Left lobe of liver (tissue), 2 donors: ENCODE measurements around the gene THBD. TPM values are rescaled to one million over a fixed set of nuclear protein-coding genes. Genes with fewer than 3 reads are reported as not detected.

Experiments
- ATAC-seq: fragments of 200-7000 bp; cut with Tn5 transposase; one replicate; pipeline ENCODE4 v1.9.1; 2020; ENCODE audit warnings: mild to moderate bottlenecking, moderate library complexity
- DNase-seq: peaks from one replicate; pipeline ENCODE4 v3.0.0-alpha.2; 2020; ENCODE audit warnings: low spot score
- total RNA-seq: library from RNA; stranded (reverse); gene quantifications from one replicate; pipeline ENCODE4 v1.2.1, GENCODE V29; 2021
- donor health status: DM: no; HTN: no; CAD: no; lungs with moderate emphysema.
- donor health status: DM: no; HTN: yes; CAD: no.

The THBD gene
- total RNA-seq, 1 donor from 2014 or later, result 2.2 TPM

DNA sequence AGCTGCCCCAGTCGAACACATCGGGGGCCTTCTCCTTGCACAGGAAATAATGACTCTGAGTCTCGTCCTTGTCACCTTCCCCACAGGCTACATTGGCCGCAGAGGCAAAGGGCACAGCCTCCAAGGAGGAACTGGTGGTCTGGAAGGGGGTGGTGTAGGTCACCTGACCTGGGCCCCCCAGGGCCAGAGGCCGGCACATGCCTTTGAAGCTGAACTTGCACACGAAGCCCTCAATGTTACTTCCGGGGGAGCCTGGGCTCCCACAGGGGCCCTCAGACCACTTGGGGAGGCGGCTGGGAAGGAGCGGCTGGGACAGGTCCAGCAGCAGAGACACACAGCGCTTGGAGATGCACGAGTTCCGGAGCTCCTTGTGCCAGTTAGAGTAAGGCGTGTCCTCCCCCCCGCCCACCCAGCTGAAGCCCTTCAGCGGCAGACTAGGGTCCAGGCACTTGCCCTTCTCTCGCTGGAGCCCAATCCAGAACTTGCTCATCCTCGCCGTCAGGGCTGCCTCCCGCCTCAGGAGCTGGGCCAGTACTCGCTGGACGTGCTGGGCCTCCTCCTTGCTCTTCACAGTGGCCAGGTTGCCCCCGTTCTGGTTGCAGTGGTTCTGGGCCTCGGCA lies 36.1 kb upstream of the THBD start:
- DNase-seq, result no peak
- peak; percentile 16 for ATAC-seq

DNA sequence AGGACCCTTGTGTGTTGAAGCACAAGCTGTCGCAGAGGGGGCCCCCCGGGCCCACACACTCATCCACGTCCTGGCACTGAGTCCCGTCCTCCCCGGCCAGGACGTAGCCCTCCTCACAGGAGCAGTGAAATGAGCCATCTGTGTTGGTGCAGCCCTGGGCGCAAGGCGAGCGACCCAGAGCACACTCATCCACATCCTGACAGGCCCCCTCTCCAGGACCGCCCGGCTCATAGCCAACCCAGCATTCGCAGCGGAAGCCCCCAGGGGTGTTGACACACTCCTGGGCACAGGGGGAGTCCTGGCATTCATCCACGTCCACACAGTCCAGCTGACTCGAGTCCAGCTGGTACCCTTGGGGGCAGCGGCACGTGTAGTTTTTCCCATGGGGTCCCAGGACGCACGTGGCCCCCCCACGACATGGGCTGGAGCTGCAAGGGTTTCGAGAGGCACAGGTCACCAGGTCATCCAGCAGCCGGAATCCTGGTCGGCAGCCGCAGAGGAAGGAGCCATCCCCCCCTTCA lies 35.4 kb upstream of the THBD start:
- peak; percentile 11 for ATAC-seq
- no peak for DNase-seq

GRCh38 chr20:23084282-23084844 lies 34.9 kb upstream of the THBD start:
- no peak for ATAC-seq

GRCh38 chr20:23083553-23084220 lies 34.2 kb upstream of the THBD start:
- ATAC-seq (no peak), DNase-seq (no peak)

More at GRCh38 chr20:23084282-23084844, 34.9 kb upstream of the THBD start:
- DNase-seq, result no peak

DNA sequence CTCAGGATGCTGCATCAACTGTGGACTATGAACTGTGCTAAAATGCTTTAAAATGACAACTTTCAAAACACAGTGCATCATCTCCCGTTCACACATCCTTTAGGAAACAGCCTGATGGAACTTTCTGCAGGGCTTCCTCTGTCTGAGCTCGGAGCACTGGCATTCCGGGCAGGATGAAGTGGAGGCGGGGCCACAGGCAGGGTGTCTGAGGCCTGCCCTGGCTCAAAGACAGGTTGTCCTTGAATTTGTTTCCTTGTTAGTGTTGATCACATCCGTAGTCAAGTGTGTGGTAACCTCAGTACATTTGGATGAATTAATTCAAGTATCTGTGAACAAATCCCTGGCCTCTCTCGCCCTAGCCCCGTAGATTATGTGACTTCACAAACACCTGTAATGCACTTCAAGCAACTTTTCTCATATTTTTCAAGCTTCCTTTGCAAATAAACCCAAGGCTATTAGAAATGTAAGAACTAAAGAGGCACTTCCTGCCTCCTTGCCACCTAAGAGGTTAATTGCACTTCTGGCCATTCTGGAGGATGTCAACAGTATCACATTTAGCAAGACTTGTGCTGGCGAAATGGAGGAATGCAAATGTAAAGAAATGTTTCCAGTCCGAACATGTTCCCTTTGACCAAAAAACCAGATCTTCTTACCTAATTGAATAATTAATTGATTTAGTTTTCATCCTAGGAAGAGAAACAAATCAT lies 33.5 kb upstream of the THBD start:
- ATAC-seq, result peak; percentile 45
- DNase-seq, result no peak

DNA sequence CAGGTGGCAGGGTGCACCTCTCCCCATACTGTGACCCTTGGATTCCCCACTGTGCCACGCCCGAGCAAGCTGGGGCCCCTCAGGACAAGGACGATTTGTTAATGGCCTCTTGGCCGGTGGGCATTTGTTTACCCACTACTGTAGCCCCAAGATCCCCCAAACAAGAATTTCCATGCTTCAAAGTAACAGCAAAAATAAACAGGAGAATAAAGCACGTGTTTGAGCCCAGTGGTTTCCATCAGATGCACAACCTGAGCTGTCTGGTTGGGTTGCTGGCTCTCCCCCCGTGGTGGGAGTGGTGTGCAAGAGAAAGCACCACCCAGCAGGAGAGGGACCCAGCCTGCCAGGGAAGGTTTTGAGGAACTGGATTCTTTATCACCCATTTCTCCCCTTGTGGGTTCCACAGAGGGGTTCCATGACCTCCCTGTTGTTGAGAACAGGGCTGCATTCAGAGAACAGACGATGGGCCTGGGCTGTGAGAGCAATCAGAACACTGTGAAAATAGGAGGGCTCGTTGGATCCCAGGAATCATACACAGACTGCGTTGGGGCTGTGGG lies 31.9 kb upstream of the THBD start:
- no peak for ATAC-seq
- DNase-seq, result no peak

DNA sequence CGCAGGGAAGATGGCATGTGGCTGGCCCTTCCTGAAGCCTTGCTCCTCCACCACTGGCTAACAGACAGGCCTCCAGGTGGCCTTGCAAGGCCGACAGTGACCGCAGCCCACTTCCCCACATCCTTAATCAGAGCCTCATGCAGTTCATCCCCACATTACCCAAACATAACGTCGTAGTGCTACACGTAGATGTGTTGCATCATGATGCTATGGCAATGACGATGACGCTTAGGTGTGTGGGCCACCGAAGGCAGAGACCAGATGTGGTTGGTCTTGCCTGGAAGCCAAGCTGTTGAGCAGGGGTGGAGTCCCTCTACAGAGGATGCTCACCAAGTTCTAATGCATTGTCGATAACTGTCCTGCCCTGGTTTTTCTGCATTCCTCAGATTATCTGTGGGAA lies 31.0 kb upstream of the THBD start:
- DNase-seq (no peak), ATAC-seq (no peak)

GRCh38 chr20:23079926-23080325 lies 30.5 kb upstream of the THBD start:
- DNase-seq (no peak), ATAC-seq (no peak)

GRCh38 chr20:23079016-23079351 lies 29.5 kb upstream of the THBD start:
- ATAC-seq, result no peak

DNA sequence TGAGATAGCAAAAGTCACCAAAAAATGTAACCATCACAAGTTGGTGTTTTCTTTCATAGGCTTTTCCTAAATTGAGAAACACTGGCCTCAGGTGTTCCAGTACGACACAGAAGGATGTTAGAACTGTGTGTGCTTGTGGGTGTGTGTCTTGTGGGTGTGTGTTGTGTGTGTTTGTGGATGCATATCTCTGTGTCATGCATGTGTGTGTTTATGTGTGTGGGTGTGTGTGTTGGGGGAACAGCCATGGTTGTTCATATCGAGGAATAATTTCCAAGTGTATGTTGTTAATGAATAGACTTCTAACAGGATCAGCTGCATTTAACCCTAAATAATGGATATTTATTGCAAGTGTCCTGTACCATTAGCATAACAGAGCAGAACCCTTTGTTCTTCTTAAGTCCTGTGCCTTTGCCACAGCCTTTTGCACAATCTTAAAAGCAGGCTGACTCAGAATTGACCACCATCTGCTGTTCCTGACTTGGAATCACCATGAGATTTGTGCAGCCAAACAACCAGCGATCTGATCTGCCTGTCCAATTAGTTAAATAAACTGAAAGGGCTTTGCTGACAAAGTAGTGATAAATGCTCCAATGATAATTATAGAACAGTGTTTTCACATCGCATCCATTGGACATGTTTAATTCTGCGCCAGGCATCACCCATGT lies 29.0 kb upstream of the THBD start:
- no peak for ATAC-seq
- no peak for DNase-seq

More at GRCh38 chr20:23079016-23079351, 29.5 kb upstream of the THBD start:
- DNase-seq, result no peak

DNA sequence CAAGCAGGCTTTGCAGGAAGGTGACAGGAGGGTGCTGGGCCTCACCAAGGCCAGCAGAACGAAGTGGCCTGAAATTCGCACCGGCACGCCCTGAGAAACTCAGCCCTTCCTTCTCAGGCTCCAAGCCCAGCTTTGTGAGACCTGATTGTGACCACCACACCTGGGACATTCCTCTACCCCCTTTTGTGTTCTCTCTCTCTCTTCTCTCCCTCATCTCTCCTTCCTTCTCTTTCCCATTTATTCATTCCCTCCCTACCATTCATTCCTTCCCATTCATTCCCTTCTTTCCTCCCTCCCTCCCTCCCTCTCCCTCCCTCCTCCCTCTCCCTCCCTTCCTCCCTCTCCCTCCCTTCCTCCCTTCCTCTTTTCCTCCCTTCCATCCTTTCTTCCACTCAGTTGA lies 27.8 kb upstream of the THBD start:
- DNase-seq, result no peak
- ATAC-seq, result no peak

GRCh38 chr20:23074052-23074451 lies 24.6 kb upstream of the THBD start:
- DNase-seq, result no peak
- ATAC-seq, result no peak

GRCh38 chr20:23072892-23073586 lies 23.6 kb upstream of the THBD start:
- ATAC-seq, result no peak
- no peak for DNase-seq

DNA sequence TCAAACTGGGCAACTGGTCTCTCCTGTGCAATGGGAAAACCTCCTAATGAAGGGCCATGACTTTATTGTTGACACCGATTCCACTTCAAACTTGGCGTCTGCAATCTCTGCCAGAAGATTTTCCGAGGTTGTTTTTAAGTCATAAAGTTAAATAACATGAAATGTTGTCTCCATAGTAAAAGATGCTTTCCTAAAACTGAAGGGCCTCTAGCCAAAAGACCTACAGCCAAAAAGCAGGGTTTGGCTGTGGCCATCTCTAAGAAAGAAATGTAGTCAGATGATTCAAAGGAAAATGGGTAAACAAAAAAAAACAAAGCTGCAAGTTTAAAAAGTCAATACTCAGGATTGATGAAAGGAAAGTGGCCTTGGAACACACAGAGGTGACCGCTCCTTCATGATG lies 22.5 kb upstream of the THBD start:
- DNase-seq (no peak), ATAC-seq (no peak)

DNA sequence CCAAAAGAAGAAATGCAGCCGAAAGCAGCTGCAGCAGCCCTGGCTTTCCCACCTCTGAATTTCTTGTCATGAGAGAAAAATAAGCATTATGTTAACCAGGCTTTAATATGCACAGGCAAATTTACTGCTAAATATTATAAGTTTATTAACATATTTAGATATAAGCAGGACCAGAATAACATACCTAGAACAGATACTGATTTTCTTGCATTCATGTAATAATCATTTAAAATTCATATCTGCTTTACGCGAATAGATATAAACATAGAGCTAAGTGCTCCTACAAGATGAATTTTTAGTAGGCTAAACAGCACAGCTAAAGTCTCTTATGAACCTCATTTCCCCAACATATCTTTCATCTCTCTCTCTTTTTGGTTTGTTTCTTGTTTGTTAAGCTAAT lies 21.9 kb upstream of the THBD start:
- DNase-seq (no peak), ATAC-seq (no peak)

GRCh38 chr20:23069108-23069507 lies 19.6 kb upstream of the THBD start:
- DNase-seq, result no peak
- no peak for ATAC-seq

- DNase-seq (no peak), ATAC-seq (no peak)
Measured at GRCh38 chr20:23068283-23068682, 18.8 kb upstream of the THBD start.

- no peak for DNase-seq
Measured at GRCh38 chr20:23066772-23067171, 17.3 kb upstream of the THBD start.

DNA sequence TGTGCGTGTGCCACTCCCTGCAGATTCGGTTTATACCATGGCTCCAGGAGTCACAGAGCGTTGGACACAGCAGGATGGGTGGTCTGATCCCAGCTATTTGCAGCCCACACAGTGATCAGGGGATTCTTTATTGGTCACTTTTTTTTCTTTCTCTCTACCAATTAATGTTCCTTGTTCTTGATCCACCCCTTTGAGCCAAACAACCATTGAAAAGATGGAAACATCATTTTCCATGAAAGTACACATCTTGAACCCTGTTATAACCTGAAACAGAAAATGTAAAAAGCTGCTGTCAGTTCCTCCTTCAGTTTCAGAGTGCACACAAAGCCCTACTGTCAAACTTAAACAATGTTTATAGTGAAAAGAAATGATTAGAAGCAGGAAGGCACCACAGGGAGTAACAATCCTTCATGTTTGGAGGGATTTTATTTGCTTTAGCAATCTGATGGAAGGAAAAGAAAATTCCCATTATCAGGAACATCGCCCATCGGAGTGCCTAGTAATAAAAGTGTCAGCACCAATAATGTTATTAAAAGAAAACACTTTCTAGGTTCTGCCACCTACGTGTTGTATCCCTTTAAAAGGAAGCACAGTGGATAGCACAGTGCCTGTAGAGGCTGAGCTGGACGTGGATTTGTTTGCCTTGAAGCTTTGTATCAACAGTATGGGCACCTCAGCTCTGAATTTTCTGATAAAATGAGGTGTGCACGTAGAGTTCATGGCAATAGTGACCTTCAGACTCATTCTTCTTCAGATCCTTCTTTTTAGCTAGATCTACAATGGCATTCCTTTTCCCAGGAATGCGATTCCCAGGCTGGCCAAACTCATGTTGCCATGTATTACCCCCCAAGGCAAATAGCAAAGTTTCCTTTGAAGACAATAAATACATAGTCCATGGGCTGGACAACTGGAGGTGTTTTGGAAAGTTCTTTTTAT lies 16.1 kb upstream of the THBD start:
- no peak for ATAC-seq
- no peak for DNase-seq

More at GRCh38 chr20:23066772-23067171, 17.3 kb upstream of the THBD start:
- no peak for ATAC-seq
